D721Med (cell line): Measurements from ENCODE around the gene RFTN2.

Experiments
- DNase-seq: peaks from one replicate; pipeline ENCODE4 v3.0.0; 2011; ENCODE audit warnings: low spot score; ENCODE audit not compliant: insufficient read length
- FAIRE-seq: peaks from 2 replicates; lab custom pipeline; 2011; peaks lifted over from hg19 to GRCh38; lab: Jason Lieb, UNC
- TF ChIP-seq, protein P1 (sequence below): IDR thresholded peaks from 2 replicates; pipeline ENCODE4 v1.5.1; 2012; ENCODE audit warnings: mild to moderate bottlenecking, control low read depth; ENCODE audit not compliant: insufficient read depth; ENCODE audit errors: missing control alignments

RFTN2 gene

DNA sequence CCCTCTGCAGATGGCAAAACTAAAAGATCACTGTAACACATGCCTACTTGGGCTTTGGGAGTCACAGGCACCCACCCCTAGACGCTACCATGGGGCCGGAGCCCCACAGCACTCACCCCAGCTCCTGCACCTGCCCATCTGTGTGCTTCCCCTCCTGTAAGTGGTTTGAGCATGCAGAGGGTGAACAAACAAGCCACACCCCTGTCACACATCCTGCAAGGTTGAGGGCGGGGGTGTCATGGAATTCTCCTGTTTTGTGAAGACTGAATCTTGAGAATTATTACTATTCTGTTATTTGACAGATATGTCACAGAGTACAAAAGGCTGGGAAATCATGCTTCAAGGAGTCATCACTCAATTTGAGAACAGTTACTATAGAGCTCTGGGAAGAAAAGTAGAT, 60.9 kb downstream of the RFTN2 start:
- DNase-seq (no peak), FAIRE-seq (no peak)
- TF ChIP-seq, protein P1, sequence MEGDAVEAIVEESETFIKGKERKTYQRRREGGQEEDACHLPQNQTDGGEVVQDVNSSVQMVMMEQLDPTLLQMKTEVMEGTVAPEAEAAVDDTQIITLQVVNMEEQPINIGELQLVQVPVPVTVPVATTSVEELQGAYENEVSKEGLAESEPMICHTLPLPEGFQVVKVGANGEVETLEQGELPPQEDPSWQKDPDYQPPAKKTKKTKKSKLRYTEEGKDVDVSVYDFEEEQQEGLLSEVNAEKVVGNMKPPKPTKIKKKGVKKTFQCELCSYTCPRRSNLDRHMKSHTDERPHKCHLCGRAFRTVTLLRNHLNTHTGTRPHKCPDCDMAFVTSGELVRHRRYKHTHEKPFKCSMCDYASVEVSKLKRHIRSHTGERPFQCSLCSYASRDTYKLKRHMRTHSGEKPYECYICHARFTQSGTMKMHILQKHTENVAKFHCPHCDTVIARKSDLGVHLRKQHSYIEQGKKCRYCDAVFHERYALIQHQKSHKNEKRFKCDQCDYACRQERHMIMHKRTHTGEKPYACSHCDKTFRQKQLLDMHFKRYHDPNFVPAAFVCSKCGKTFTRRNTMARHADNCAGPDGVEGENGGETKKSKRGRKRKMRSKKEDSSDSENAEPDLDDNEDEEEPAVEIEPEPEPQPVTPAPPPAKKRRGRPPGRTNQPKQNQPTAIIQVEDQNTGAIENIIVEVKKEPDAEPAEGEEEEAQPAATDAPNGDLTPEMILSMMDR: no peak

DNA sequence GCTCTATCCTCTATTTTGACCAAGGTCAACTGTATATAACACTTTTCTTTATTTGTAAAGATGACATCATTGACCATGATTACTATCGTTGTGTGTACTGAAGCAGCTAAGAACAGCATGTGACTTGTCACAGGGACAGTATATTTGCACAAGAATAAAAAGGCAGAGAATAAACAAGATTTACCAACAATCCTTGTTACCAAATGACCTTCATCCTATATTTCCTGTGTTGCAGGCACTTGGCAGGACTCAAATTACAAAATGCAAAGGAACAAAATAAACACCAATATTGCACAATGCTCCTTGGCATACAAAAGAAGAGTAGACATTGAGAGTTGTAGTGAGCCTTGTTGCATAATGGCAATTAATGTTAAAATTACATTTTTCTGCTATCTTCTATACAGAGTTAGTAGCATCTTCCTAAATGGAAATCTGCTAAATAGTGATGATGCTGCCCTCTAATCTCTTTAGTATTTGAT, 61.8 kb downstream of the RFTN2 start:
- no peak for FAIRE-seq
- TF ChIP-seq, protein P1: no peak
- DNase-seq: no peak

DNA sequence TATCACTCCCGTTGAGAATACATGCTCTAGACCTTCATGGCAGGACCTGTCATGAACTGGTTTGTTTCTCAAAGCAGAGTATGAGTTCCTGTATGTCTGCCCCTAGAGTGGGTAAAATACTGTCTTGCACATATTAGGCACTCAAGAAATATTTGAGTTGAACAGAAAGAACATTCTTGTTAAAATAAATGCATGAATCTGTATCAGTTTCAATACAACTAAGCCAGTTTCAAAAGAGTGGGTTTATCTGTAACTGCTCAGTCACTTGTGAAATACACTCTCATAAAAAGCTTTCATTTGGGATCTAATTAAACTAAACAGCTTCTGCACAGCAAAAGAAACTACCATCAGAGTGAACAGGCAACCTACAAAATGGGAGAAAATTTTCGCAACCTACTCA, 69.2 kb downstream of the RFTN2 start:
- TF ChIP-seq, protein P1: no peak
- FAIRE-seq: no peak
- DNase-seq: no peak

DNA sequence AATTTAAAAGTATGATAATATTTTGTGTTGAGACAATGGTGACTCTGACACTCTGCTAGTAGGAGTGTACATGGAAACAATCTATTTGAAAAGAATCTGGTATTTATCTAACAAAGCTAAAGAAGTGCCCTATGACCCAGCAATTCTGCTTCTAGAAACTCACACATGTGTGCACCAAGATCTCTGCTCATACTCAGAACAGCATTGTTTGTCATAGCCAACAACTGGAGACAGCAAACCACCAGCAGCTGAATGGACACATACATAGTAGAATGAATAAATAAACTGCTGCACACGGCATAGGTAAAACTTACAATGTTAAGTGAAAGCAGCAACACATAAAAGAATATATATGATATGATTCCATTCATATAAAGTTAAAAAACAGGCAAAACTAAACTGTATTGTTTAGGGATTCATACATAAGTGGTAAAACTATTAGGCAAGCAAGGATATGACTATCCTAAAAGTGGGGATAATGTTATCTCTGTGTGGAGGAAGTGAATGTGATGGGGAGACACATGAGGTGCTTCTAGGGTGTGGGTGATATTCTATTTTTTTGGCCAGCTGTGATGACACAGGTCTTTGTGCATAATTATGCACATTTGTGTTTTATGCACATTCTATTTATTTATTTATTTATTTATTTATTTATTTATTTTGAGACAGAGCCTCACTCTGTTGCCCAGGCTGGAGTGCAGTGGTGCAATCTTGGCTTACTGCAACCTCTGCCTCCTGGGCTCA, 71.1 kb downstream of the RFTN2 start:
- FAIRE-seq (no peak), DNase-seq (no peak)
- TF ChIP-seq, protein P1: no peak

DNA sequence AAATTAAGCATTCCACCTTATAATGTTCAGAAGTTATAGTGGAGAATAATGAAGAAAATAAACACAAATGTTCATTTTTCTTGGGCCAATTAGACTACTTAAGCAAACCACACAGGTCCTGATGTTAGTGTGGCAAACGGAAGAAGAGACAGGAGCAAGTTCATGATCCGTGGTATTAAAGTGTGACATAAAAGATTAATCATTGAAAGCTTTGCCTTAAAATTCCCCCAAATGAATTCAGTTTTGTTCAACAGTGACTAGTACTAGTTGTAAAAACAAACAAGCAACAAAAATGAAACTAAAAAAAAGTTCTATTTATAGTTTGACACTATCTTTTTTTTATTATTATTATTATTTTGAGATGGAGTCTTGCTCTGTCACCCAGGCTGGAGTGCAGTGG, 73.7 kb downstream of the RFTN2 start:
- DNase-seq (no peak), FAIRE-seq (no peak)
- TF ChIP-seq, protein P1: no peak

DNA sequence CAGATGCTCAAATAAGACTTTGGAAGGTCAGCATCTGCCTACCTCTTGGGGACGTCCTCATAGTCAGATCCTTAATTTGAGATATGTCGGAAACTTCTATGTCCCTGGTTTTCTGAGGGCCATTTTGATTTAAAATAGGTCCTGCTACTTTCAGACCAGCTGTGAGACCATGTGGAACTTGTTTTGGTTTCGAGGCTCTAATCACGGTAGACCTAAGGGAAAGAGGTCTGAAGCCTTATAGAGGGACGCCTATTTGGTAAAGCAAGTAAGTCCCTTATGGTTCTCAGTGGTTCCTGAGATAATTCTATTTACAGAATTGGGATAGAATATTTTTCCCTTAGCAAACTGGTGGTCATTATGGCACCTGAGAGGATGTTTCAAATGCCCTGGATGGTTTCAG, 75.1 kb downstream of the RFTN2 start:
- no peak for DNase-seq
- TF ChIP-seq, protein P1: no peak
- FAIRE-seq: no peak

DNA sequence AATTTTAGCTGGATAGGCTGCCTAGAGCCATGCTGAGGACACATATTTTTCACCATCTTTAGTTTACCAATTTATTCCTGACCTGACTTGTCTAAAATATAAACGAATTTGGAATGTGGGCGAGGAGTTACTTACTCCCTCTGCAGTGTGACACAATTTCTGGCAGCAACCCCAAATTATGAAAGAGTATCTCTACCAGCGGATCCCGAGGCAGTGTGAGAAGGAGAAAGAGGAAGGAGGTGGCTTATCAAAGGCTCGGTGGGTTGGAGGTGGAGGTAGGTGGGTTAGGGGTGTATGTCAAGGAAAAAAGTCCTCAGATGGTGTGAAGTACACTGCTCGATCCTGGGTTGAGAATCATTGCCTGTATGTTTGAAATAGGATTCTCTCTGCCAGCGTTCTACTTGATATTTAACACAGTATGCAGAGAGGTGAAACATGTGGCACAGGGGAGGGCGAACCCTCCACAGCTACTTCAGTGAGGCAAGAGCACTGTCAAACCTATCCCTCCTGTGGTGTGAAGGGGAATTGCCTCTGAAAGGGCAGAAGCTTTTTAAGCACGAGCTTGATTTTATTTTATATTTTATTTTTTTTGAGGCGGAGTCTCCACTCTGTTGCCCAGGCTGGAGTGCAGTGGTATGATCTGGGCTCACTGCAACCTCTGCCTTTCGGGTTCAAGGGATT, 76.0 kb downstream of the RFTN2 start:
- TF ChIP-seq, protein P1: peak; percentile 19
- no peak for DNase-seq
- no peak for FAIRE-seq
